ENCODE data around the gene CLDN7. TPM values are rescaled to one million over a fixed set of nuclear protein-coding genes. Genes with fewer than 3 reads are reported as not detected.

Gene CLDN7
- total RNA-seq, 1 experiment from 2014 or later = 147 TPM

GRCh38 chr17:7213895-7214299 lies 48.4 kb downstream of the CLDN7 start:
- Histone ChIP-seq H3K9ac (ENCODE audit: low read length) (no peak overlapping the region), H3K27ac (ENCODE audit: low read length) (no peak overlapping the region), H3K9me3 (ENCODE audit: low read length) (no peaks in the 10 kb centered on the region), H4K20me1 (ENCODE audit: low read length) (no peaks in the 10 kb centered on the region), H3F3A (ENCODE audit: low read length, unreplicated experiment) (no peaks in the 10 kb centered on the region), H3K4me3 (ENCODE audit: low read length) (no peak overlapping the region; the same call in 1 of the 2 replicates), H3K79me2 (ENCODE audit: low read length) (peaks cover 29% of the 10 kb centered on the region), H3K9me2 (replicated peaks; ENCODE audit: low read length) (no peaks in the 10 kb centered on the region), H3K36me3 (ENCODE audit: low read depth, low read length) (no peaks in the 10 kb centered on the region), H3K4me2 (ENCODE audit: low read length) (peak overlapping the region; percentile 82; the same call in 1 of the 2 replicates), H3K27me3 (ENCODE audit: low read length) (no peaks in the 10 kb centered on the region), H3K4me1 (ENCODE audit: insufficient read depth, low read length) (peaks cover 17% of the 10 kb centered on the region), H2AFZ (ENCODE audit: low read length) (no peak overlapping the region)
- DNase-seq = peak; percentile 49
- ChIA-PET CTCF (interaction anchor here (0.6 kb wide), 1 partner anchor 66 kb away, joined by 3 read pairs; no protein-coding TSS in a partner anchor), POLR2A (ENCODE audit: unreplicated experiment) (no interaction called here)
- no peak for ATAC-seq
- no TSS peak for BruUV-seq (replicated peaks)
- intact Hi-C loops (cut with micrococcal nuclease) = no loop called here
- TF ChIP-seq EZH2phosphoT487 (IDR thresholded peaks at IDR 0.05; ENCODE audit: borderline replicate concordance, low read length) (no peak), CTCF (conservative IDR thresholded peaks at IDR 0.05; ENCODE audit: low read depth, low read length) (peak; percentile 60), EZH2 (IDR thresholded peaks at IDR 0.05; ENCODE audit: low read length, unreplicated experiment) (no peak)

- H3K27ac ChIP-seq (ENCODE audit: low read length) = no peak overlapping the region
- H3K4me2 ChIP-seq (ENCODE audit: low read length) = no peak overlapping the region
- ATAC-seq (no peak), DNase-seq (no peak)
- H3K4me1 ChIP-seq (ENCODE audit: insufficient read depth, low read length) = peaks cover 11% of the 10 kb centered on the region
- intact Hi-C loops (cut with micrococcal nuclease) = no loop called here
- no peaks in the 10 kb centered on the region for H3K9me3 ChIP-seq (ENCODE audit: low read length)
- H2AFZ ChIP-seq (ENCODE audit: low read length) = no peak overlapping the region
- no peaks in the 10 kb centered on the region for H3K9me2 ChIP-seq (replicated peaks; ENCODE audit: low read length)
- H3F3A ChIP-seq (ENCODE audit: low read length, unreplicated experiment) = no peaks in the 10 kb centered on the region
- no peaks in the 10 kb centered on the region for H3K36me3 ChIP-seq (ENCODE audit: low read depth, low read length)
- H3K4me3 ChIP-seq (ENCODE audit: low read length) = no peak overlapping the region
- H3K9ac ChIP-seq (ENCODE audit: low read length) = no peak overlapping the region
- POLR2A ChIA-PET (ENCODE audit: unreplicated experiment) = no interaction called here
- H3K79me2 ChIP-seq (ENCODE audit: low read length) = peaks cover 24% of the 10 kb centered on the region
- TF ChIP-seq EZH2 (IDR thresholded peaks at IDR 0.05; ENCODE audit: low read length, unreplicated experiment) (no peak), CTCF (conservative IDR thresholded peaks at IDR 0.05; ENCODE audit: low read depth, low read length) (no peak)
- no peaks in the 10 kb centered on the region for H4K20me1 ChIP-seq (ENCODE audit: low read length)
- H3K27me3 ChIP-seq (ENCODE audit: low read length) = no peaks in the 10 kb centered on the region
- no TSS peak for BruUV-seq (replicated peaks)
- CTCF ChIA-PET = no interaction called here
Measured at GRCh38 chr17:7211491-7212273, 50.6 kb downstream of the CLDN7 start.

Small RNA genes within 50 kb of the gene (microRNA-seq; reads per million reads assigned to microRNA genes)
- gene MIR324 (ENCODE audit: unreplicated experiment) = 2,736 reads per million, percentile 88 among the genes with 10 or more reads in this experiment

Other genes with a start within 250 kb of the CLDN7 start
- 169 and 195 TPM in 2 replicates for gene RNASEK, start 249.9 kb downstream of the CLDN7 start, total RNA-seq (2014; rRNA removed)
- 0.12 TPM in 1 of 2 replicates, not detected in the other for gene BCL6B, start 239.4 kb downstream of the CLDN7 start, total RNA-seq (2014; rRNA removed)
- gene SLC16A13, start 226.5 kb downstream of the CLDN7 start, total RNA-seq (2014; rRNA removed) = 0.62 and 1.7 TPM in 2 replicates
- 0.75 TPM in 1 of 2 replicates, not detected in the other for gene SLC16A11, start 218.4 kb downstream of the CLDN7 start, total RNA-seq (2014; rRNA removed)
- gene CLEC10A, start 182.2 kb downstream of the CLDN7 start, total RNA-seq (2014; rRNA removed) = not detected in 2 replicates
- gene ASGR2, start 147.7 kb downstream of the CLDN7 start, total RNA-seq (2014; rRNA removed) = not detected in 2 replicates
- 0.95 and 2.2 TPM in 2 replicates for gene ASGR1, start 83.1 kb downstream of the CLDN7 start, total RNA-seq (2014; rRNA removed)
- 6.5 and 12.8 TPM in 2 replicates for gene DLG4, start 42.6 kb downstream of the CLDN7 start, total RNA-seq (2014; rRNA removed)
- gene ACADVL, start 42.5 kb downstream of the CLDN7 start, total RNA-seq (2014; rRNA removed) = 558 and 646 TPM in 2 replicates
- gene DVL2, start 28.0 kb downstream of the CLDN7 start, total RNA-seq (2014; rRNA removed) = 36.9 and 65.7 TPM in 2 replicates
- gene PHF23, start 23.0 kb downstream of the CLDN7 start, total RNA-seq (2014; rRNA removed) = 20.8 and 32.7 TPM in 2 replicates
- 88.2 and 103 TPM in 2 replicates for gene GABARAP, start 20.0 kb downstream of the CLDN7 start, total RNA-seq (2014; rRNA removed)
- gene CTDNEP1, start 10.7 kb downstream of the CLDN7 start, total RNA-seq (2014; rRNA removed) = 52.4 and 68.5 TPM in 2 replicates
- 60.5 and 67.5 TPM in 2 replicates for gene ELP5, start 10.3 kb downstream of the CLDN7 start, total RNA-seq (2014; rRNA removed)
- gene SLC2A4, start 19.2 kb upstream of the CLDN7 start, total RNA-seq (2014; rRNA removed) = 0.29 TPM in 1 of 2 replicates, not detected in the other
- gene YBX2, start 32.2 kb upstream of the CLDN7 start, total RNA-seq (2014; rRNA removed) = 1.1 and 1.4 TPM in 2 replicates
- 1,140 and 1,203 TPM in 2 replicates for gene EIF5A, start 45.1 kb upstream of the CLDN7 start, total RNA-seq (2014; rRNA removed)
- gene GPS2, start 52.9 kb upstream of the CLDN7 start, total RNA-seq (2014; rRNA removed) = 30.8 and 45.8 TPM in 2 replicates
- 21.4 and 27.7 TPM in 2 replicates for gene NEURL4, start 66.9 kb upstream of the CLDN7 start, total RNA-seq (2014; rRNA removed)
- gene ACAP1, start 74.1 kb upstream of the CLDN7 start, total RNA-seq (2014; rRNA removed) = not detected in 2 replicates
- 7.0 and 7.6 TPM in 2 replicates for gene KCTD11, start 89.7 kb upstream of the CLDN7 start, total RNA-seq (2014; rRNA removed)
- gene TMEM95, start 92.7 kb upstream of the CLDN7 start, total RNA-seq (2014; rRNA removed) = not detected in 2 replicates
- gene TNK1, start 118.6 kb upstream of the CLDN7 start, total RNA-seq (2014; rRNA removed) = 10.8 and 13.5 TPM in 2 replicates
- 53.8 and 62.7 TPM in 2 replicates for gene PLSCR3, start 132.0 kb upstream of the CLDN7 start, total RNA-seq (2014; rRNA removed)
- 56.6 and 82.4 TPM in 2 replicates for gene TMEM256, start 141.6 kb upstream of the CLDN7 start, total RNA-seq (2014; rRNA removed)
- 7.4 and 12.7 TPM in 2 replicates for gene NLGN2, start 145.4 kb upstream of the CLDN7 start, total RNA-seq (2014; rRNA removed)
- gene SPEM1, start 157.8 kb upstream of the CLDN7 start, total RNA-seq (2014; rRNA removed) = not detected in 2 replicates
- not detected in 2 replicates for gene SPEM2, start 163.1 kb upstream of the CLDN7 start, total RNA-seq (2014; rRNA removed)
- gene SPEM3, start 166.4 kb upstream of the CLDN7 start, total RNA-seq (2014; rRNA removed) = not detected in 2 replicates
- 14.0 and 17.9 TPM in 2 replicates for gene TMEM102, start 173.0 kb upstream of the CLDN7 start, total RNA-seq (2014; rRNA removed)
- 0.69 and 1.0 TPM in 2 replicates for gene FGF11, start 177.0 kb upstream of the CLDN7 start, total RNA-seq (2014; rRNA removed)
- 2.1 and 2.9 TPM in 2 replicates for gene CHRNB1, start 182.6 kb upstream of the CLDN7 start, total RNA-seq (2014; rRNA removed)
- 14.7 and 18.4 TPM in 2 replicates for gene ZBTB4, start 217.2 kb upstream of the CLDN7 start, total RNA-seq (2014; rRNA removed)
- gene SLC35G6, start 219.0 kb upstream of the CLDN7 start, total RNA-seq (2014; rRNA removed) = not detected in 2 replicates
- gene POLR2A, start 221.9 kb upstream of the CLDN7 start, total RNA-seq (2014; rRNA removed) = 47.1 and 95.7 TPM in 2 replicates